HepG2 (cell line): ENCODE measurements around the gene BHMT. TPM values are rescaled to one million over a fixed set of nuclear protein-coding genes. Genes with fewer than 3 reads are reported as not detected.
A peak's percentile ranks its signal among the peaks of the same experiment; 100 is the strongest.

Source experiments
- AHDC1 ChIP-seq: sonication (generic); formaldehyde crosslinking; IDR thresholded peaks from 2 replicates; pipeline ENCODE4 v1.5.1; 2020; ENCODE audit warnings: mild to moderate bottlenecking, missing genetic modification reagents, borderline replicate concordance
- CREB1 ChIP-seq, 2 experiments: fragments of 450-650 bp in 1 of 2; IDR thresholded peaks; 2 replicates each; pipeline ENCODE4 v1.6.1; 2016 to 2017; ENCODE audit warnings: control low read depth in 1 of 2, mild to moderate bottlenecking in 1 of 2, missing compliant biosample characterization in 1 of 2, missing genetic modification characterization in 1 of 2
- EP300 ChIP-seq, 3 experiments: sonication (generic) in 1 of 3; formaldehyde crosslinking in 1 of 3; IDR thresholded peaks; 2 replicates each; pipeline versions ENCODE4 v1.5.1 to v1.6.1; 2011 to 2020; ENCODE audit warnings: low read depth in 2 of 3, low read length in 2 of 3, borderline replicate concordance in 1 of 3, improper control_type of control experiment in 1 of 3, mild to moderate bottlenecking in 1 of 3, missing genetic modification reagents in 1 of 3, moderate library complexity in 1 of 3
- HNRNPL ChIP-seq: fragments of 200-400 bp; formaldehyde crosslinking; IDR thresholded peaks from 2 replicates; pipeline ENCODE4 v1.6.1; 2017; ENCODE audit warnings: mild to moderate bottlenecking, low read depth, low read length
- KDM1A ChIP-seq: IDR thresholded peaks from 2 replicates; pipeline ENCODE4 v1.6.1; 2016; ENCODE audit warnings: missing compliant biosample characterization
- RORA ChIP-seq: sonication (generic); formaldehyde crosslinking; IDR thresholded peaks from 2 replicates; pipeline ENCODE4 v1.5.0; 2020; ENCODE audit warnings: mild to moderate bottlenecking, missing genetic modification reagents, moderate library complexity
- SCMH1 ChIP-seq: sonication (generic); formaldehyde crosslinking; IDR thresholded peaks from 2 replicates; pipeline ENCODE4 v1.9.0; 2021; ENCODE audit warnings: missing genetic modification reagents, mild to moderate bottlenecking, borderline replicate concordance
- SNAPC5 ChIP-seq: sonication (generic); formaldehyde crosslinking; IDR thresholded peaks from 2 replicates; pipeline ENCODE4 v1.8.1; 2023; ENCODE audit warnings: mild to moderate bottlenecking, missing genetic modification reagents, borderline replicate concordance
- ZMAT3 ChIP-seq: sonication (generic); formaldehyde crosslinking; conservative IDR thresholded peaks from 2 replicates; pipeline ENCODE4 v1.7.0; 2021; ENCODE audit warnings: missing genetic modification reagents
- polyA plus RNA-seq, 8 experiments: library from polyadenylated mRNA; depleted of rRNA in 3 of 8; stranded (reverse) in 7 of 8; unstranded in 1 of 8; fragments of >200 nt; fragmentation: Illumina TruSeq in 4 of 8; extraction: Trizol in 4 of 8; gene quantifications; 2 replicates each; pipeline versions ENCODE4 v1.2.1 to v1.2.3, GENCODE V29; 2011 to 2016; ENCODE audit warnings: low read depth in 4 of 8, missing spikeins in 1 of 8, mixed read lengths in 1 of 8; ENCODE audit not compliant: insufficient read depth in 1 of 8
- total RNA-seq, 5 experiments: library from RNA; depleted of rRNA; stranded (reverse); fragments of >200 nt; fragmentation: Illumina TruSeq; extraction: Trizol; gene quantifications; 2 replicates each; pipeline ENCODE4 v1.2.3, GENCODE V29; 2016; ENCODE audit warnings: low read depth in 1 of 5
- TF ChIP-seq, protein P1 (sequence below): sonication (generic); formaldehyde crosslinking; IDR thresholded peaks from 2 replicates; pipeline ENCODE4 v1.9.0; 2021; ENCODE audit warnings: missing genetic modification reagents, borderline replicate concordance
- TF ChIP-seq, protein P2 (sequence below): sonication (generic); formaldehyde crosslinking; IDR thresholded peaks from 2 replicates; pipeline ENCODE4 v1.4.0; 2020; ENCODE audit warnings: mild to moderate bottlenecking, missing genetic modification reagents
- TF ChIP-seq, protein P3 (sequence below): sonication (generic); formaldehyde crosslinking; IDR thresholded peaks from 2 replicates; pipeline ENCODE4 v1.4.0; 2020; ENCODE audit warnings: mild to moderate bottlenecking, low read depth, missing genetic modification reagents
- TF ChIP-seq, protein P4 (sequence below): sonication (generic); formaldehyde crosslinking; IDR thresholded peaks from 2 replicates; pipeline ENCODE4 v1.8.0; 2022; ENCODE audit warnings: missing genetic modification reagents, mild to moderate bottlenecking, inconsistent platforms, borderline replicate concordance

Gene BHMT
- total and polyA plus RNA-seq, 2 of the 13 experiments (the other 11 are each of a cell fraction or from before 2014, with no cell fraction given) = 0.40 to 6.4 TPM

- TF ChIP-seq AHDC1 (CRISPR knock-in tag) (peak; percentile 56; the same call in 1 of the 2 replicates), KDM1A (CRISPR knock-in tag) (no peak), SCMH1 (CRISPR knock-in tag) (no peak), EP300 (IDR thresholded peaks at IDR 0.05; ENCODE audit: low read depth in 2 of 2, low read length in 2 of 2) (peak in 1 of 2 experiments; percentile 56; a peak in 1 of 4 replicates), EP300 (CRISPR knock-in tag; IDR thresholded peaks at IDR 0.05; ENCODE audit: borderline replicate concordance) (no peak), CREB1 (IDR thresholded peaks at IDR 0.05) (no peak), CREB1 (CRISPR knock-in tag; IDR thresholded peaks at IDR 0.05) (peak; percentile 69), SNAPC5 (no peak), RORA (CRISPR knock-in tag) (no peak), ZMAT3 (CRISPR knock-in tag) (no peak), HNRNPL (no peak)
- TF ChIP-seq, protein P1, sequence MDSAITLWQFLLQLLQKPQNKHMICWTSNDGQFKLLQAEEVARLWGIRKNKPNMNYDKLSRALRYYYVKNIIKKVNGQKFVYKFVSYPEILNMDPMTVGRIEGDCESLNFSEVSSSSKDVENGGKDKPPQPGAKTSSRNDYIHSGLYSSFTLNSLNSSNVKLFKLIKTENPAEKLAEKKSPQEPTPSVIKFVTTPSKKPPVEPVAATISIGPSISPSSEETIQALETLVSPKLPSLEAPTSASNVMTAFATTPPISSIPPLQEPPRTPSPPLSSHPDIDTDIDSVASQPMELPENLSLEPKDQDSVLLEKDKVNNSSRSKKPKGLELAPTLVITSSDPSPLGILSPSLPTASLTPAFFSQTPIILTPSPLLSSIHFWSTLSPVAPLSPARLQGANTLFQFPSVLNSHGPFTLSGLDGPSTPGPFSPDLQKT (CRISPR knock-in tag) = no peak
- TF ChIP-seq, protein P2, sequence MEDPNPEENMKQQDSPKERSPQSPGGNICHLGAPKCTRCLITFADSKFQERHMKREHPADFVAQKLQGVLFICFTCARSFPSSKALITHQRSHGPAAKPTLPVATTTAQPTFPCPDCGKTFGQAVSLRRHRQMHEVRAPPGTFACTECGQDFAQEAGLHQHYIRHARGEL (CRISPR knock-in tag) = no peak
- TF ChIP-seq, protein P3, sequence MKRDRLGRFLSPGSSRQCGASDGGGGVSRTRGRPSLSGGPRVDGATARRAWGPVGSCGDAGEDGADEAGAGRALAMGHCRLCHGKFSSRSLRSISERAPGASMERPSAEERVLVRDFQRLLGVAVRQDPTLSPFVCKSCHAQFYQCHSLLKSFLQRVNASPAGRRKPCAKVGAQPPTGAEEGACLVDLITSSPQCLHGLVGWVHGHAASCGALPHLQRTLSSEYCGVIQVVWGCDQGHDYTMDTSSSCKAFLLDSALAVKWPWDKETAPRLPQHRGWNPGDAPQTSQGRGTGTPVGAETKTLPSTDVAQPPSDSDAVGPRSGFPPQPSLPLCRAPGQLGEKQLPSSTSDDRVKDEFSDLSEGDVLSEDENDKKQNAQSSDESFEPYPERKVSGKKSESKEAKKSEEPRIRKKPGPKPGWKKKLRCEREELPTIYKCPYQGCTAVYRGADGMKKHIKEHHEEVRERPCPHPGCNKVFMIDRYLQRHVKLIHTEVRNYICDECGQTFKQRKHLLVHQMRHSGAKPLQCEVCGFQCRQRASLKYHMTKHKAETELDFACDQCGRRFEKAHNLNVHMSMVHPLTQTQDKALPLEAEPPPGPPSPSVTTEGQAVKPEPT (CRISPR knock-in tag) = no peak
- TF ChIP-seq, protein P4, sequence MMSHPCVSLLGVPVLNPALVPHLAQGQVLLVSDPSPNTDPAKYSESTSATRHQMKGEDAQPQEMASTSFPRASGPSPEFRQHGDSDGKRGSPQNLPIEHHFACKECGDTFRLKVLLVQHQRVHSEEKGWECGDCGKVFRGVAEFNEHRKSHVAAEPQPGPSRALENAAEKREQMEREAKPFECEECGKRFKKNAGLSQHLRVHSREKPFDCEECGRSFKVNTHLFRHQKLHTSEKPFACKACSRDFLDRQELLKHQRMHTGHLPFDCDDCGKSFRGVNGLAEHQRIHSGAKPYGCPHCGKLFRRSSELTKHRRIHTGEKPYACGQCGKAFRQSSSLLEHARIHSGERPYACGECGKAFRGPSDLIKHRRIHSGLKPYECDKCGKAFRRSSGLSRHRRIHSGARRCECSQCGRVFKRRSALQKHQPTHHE (CRISPR knock-in tag) = no peak
Measured at GRCh38 chr5:79173626-79174025, 62.0 kb downstream of the BHMT start (continued).
